ENCODE data around the gene IFITM2. TPM values are rescaled to one million over a fixed set of nuclear protein-coding genes. Genes with fewer than 3 reads are reported as not detected.

Gene IFITM2
- total RNA-seq, 1 donor from 2014 or later = 607 TPM

DNA sequence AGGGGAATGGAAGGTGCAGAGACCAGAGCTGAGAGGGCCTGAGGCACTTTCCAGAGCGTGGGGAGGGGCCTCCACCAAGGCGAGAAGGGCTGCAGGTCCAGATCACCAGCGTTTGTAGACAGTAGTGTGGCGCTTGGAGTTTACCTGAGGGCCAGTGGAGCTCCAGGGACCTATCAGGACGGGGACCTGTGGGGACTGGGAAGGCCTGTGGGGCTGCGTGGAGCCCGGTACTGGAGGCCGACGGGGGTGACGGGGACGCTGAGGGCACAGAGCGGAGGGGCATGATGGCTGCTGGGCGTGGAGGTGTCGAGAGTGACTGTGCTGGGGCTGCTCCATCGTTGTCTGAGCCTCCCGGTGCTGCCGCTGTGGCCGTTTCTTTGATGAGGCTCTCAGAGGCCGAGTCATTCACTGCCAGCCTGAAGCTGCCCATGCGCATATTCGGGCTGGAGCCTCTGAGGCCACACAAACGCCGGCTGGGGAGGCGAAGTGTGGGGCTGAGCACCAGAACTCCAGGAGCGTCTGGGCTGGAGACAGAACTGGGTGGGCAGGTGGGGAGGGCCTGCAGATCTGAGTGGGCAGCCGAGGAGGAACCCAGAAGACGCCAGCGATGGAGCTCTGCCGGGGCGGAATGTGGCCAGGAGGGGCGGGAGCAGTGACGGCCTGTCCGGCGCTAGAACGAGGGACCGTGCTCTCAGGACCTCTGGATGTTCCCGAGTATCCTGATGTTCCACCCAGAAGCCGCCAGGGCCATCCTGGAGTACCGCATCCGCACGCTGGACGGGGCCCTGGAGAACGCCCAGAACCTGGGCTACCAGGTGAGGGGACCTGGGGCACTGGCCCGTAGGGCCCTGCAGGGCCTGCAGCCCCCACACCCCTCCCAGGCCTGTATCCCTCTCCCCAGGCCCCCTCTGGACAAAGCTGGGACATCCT, 16.1 kb upstream of the IFITM2 start:
- no peak for ATAC-seq
- peaks cover 22% of the 10 kb centered on the region for H3K36me3 ChIP-seq
- intact Hi-C loops (cut with DNase I) = no loop called here

GRCh38 chr11:292211-293121, 15.2 kb upstream of the IFITM2 start:
- Histone ChIP-seq H3K27ac (no peak overlapping the region), H3K36me3 (peaks cover 22% of the 10 kb centered on the region), H3K4me1 (peaks cover 26% of the 10 kb centered on the region), H3K4me3 (no peak overlapping the region), H3K27me3 (ENCODE audit: low read depth) (no peaks in the 10 kb centered on the region), H3K9me3 (no peaks in the 10 kb centered on the region)
- TF ChIP-seq CTCF (IDR thresholded peaks at IDR 0.05) = no peak
- peak; percentile 44 for DNase-seq
- no peak for ATAC-seq
- intact Hi-C loops (cut with DNase I) = no loop called here

More for the DNA sequence above, 16.1 kb upstream of the IFITM2 start:
- TF ChIP-seq CTCF (IDR thresholded peaks at IDR 0.05) = no peak
- no peak overlapping the region for H3K4me3 ChIP-seq
- H3K27ac ChIP-seq = no peak overlapping the region
- peak; percentile 41 for DNase-seq
- peaks cover 21% of the 10 kb centered on the region for H3K4me1 ChIP-seq
- H3K27me3 ChIP-seq (ENCODE audit: low read depth) = no peaks in the 10 kb centered on the region
- H3K9me3 ChIP-seq = no peaks in the 10 kb centered on the region

DNA sequence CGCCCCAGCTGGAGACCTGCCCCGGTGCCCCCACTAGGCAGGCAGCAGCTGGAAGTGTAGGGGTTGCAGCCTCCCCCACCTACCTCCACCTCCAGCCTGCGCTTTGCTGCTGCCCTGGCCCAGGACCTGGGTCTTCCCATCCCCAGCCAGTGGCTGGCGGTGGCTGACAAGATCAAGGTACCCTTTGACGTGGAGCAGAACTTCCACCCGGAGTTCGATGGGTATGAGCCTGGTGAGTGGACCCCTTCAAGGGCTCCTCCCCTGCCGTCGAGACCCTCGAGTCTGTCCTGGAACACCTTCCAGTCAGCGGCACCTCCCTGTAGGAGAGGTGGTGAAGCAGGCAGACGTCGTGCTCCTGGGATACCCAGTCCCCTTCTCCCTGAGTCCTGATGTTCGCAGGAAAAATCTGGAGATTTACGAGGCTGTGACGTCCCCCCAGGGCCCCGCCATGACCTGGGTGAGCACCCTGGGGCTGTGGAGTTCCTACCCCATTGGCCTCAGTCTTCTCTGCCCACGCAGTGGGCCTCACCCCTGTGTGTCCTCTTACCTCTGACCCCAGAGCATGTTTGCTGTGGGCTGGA, 14.3 kb upstream of the IFITM2 start:
- Histone ChIP-seq H3K27me3 (ENCODE audit: low read depth) (peaks cover 2% of the 10 kb centered on the region), H3K4me3 (no peak overlapping the region), H3K4me1 (peaks cover 19% of the 10 kb centered on the region), H3K9me3 (no peaks in the 10 kb centered on the region), H3K36me3 (peaks cover 22% of the 10 kb centered on the region), H3K27ac (no peak overlapping the region)
- intact Hi-C loops (cut with DNase I) = no loop called here
- TF ChIP-seq CTCF (IDR thresholded peaks at IDR 0.05) = no peak
- DNase-seq (no peak), ATAC-seq (no peak)

DNA sequence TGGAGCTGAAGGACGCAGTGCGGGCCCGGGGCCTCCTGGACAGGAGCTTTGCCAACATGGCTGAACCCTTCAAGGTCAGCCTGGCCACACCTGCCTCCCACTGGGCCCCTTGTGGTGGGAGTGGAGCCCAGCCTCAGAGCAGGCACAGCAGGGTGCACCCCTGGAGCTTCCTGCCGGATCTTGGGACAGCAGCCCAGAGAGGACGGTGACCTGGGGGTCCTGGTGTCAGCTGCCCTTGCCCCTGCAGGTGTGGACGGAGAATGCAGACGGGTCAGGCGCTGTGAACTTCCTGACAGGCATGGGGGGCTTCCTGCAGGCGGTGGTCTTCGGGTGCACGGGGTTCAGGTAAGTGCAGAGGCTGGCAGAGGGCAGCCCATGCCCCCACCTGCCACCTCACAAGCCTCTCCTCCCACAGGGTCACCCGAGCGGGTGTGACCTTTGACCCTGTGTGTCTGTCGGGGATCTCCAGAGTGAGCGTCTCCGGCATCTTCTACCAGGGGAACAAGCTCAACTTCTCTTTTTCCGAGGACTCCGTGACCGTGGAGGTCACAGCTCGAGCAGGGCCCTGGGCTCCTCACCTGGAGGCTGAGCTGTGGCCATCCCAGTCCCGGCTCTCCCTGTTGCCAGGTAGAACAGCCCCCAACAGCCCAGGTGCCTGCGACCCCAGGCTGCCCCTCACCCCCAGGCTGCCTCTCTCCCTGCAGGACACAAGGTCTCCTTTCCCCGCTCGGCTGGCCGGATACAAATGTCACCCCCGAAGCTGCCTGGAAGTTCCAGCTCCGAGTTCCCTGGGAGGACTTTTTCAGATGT, 13.6 kb upstream of the IFITM2 start:
- no peak for DNase-seq
- intact Hi-C loops (cut with DNase I) = no loop called here
- no peak for ATAC-seq
- Histone ChIP-seq H3K36me3 (peaks cover 22% of the 10 kb centered on the region), H3K4me1 (peaks cover 19% of the 10 kb centered on the region), H3K9me3 (no peaks in the 10 kb centered on the region), H3K27me3 (ENCODE audit: low read depth) (peaks cover 4% of the 10 kb centered on the region), H3K27ac (no peak overlapping the region), H3K4me3 (no peak overlapping the region)
- no peak for TF ChIP-seq CTCF (IDR thresholded peaks at IDR 0.05)

All from lower lobe of right lung (tissue), 2 donors.